Calu3 (cell line): ENCODE measurements around the gene PPP1R36. TPM values are rescaled to one million over a fixed set of nuclear protein-coding genes. Genes with fewer than 3 reads are reported as not detected.

Experiments
- Bru-seq: library from RNA; stranded (reverse); fragments of 400-500 nt; gene quantifications from one replicate; lab custom pipeline; 2021; lab: Mats Ljungman, UMichigan
- BruChase-seq, 2 experiments: library from RNA; stranded (reverse); fragments of 400-500 nt; gene quantifications; one replicate each; lab custom pipeline; 2021; lab: Mats Ljungman, UMichigan
- BruUV-seq: library from RNA; stranded (reverse); fragments of 400-500 nt; replicated peaks from 2 replicates; lab custom pipeline; 2021; lab: Mats Ljungman, UMichigan
- CTCF ChIA-PET: fragments of 300-600 bp; sonication (Branson Sonifier 250); formaldehyde crosslinking; loops from one replicate; lab custom pipeline; 2022; ENCODE audit warnings: antibody characterized with exemption; lab: Charles Lee
- DNase-seq: peaks from one replicate; pipeline ENCODE4 v3.0.0; 2022
- H3K27ac Mint-ChIP-seq: one replicate; pipeline ENCODE4 v1.8.0; 2022; ENCODE audit warnings: mixed read lengths; ENCODE audit not compliant: unreplicated experiment
- H3K27me3 Mint-ChIP-seq: one replicate; pipeline ENCODE4 v1.8.0; 2022; ENCODE audit warnings: mixed read lengths; ENCODE audit not compliant: unreplicated experiment
- H3K36me3 Mint-ChIP-seq: one replicate; pipeline ENCODE4 v1.8.0; 2022; ENCODE audit warnings: mild to moderate bottlenecking, moderate library complexity, mixed read lengths; ENCODE audit not compliant: insufficient read depth, unreplicated experiment
- H3K4me1 Mint-ChIP-seq: one replicate; pipeline ENCODE4 v1.8.0; 2022; ENCODE audit warnings: mild to moderate bottlenecking, low read depth, mixed read lengths; ENCODE audit not compliant: unreplicated experiment
- H3K4me3 Mint-ChIP-seq: one replicate; pipeline ENCODE4 v1.8.0; 2022; ENCODE audit warnings: mild to moderate bottlenecking, low read depth, moderate library complexity, mixed read lengths; ENCODE audit not compliant: unreplicated experiment
- H3K9me3 Mint-ChIP-seq: one replicate; pipeline ENCODE4 v1.8.0; 2022; ENCODE audit warnings: low read depth, mixed read lengths; ENCODE audit not compliant: unreplicated experiment
- CTCF ChIP-seq: fragments of 200-600 bp; IDR thresholded peaks from one replicate; pipeline ENCODE4 v1.8.0; 2022; ENCODE audit warnings: antibody characterized with exemption; ENCODE audit not compliant: unreplicated experiment
- intact Hi-C: fragments of 100-400 bp; cut with micrococcal nuclease; formaldehyde crosslinking; loops from one replicate; pipeline ENCODE4 v1.10.0; 2022; ENCODE audit not compliant: unreplicated experiment
- long read RNA-seq: library from polyadenylated mRNA; stranded (forward); transcript quantifications from one replicate; pipeline ENCODE4 v2.0.0, GENCODE V29; 2022
- total RNA-seq: library from RNA; stranded (reverse); gene quantifications from 2 replicates; pipeline ENCODE4 v1.2.3, GENCODE V29; 2022

PPP1R36 gene, protein sequence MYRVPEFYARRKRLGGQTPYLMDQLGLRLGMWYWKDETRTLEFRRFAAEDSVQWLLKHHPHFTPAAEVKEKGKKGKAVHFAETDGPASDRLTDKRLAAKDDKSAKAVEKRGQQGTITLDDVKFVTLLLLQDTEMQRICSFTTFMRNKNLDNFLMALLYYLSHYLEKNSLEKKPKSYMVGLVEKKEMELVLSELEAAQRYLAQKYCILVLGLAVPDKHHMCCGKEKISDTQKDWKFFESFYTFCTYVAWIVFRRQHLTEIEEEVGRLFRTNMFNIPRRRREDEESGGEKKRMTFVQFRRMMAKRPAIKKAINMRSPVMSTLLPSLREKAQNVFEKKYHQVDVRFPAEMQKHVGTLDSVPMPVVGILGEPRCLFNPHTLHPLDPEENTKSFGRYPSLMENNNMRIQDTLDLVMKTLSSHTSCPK
- total RNA-seq (0.40 TPM in 1 of 2 replicates, not detected in the other), Bru-seq, nascent RNA (percentile 18 among the genes with signal in this experiment), BruChase-seq, experiment 1, labeled RNA remaining after a 6-hour chase (percentile 19 among the genes with signal in this experiment), BruChase-seq, experiment 2, labeled RNA remaining after a 2-hour chase (percentile 21 among the genes with signal in this experiment)
- long read RNA-seq, result 0 reads

- no TSS peak for BruUV-seq
- Mint-ChIP-seq H3K9me3 (no peaks in the 10 kb centered on the region), H3K4me3 (peak within 1 kb of the TSS; percentile 52), H3K36me3 (no peaks in the 10 kb centered on the region), H3K27ac (no peak within 1 kb of the TSS), H3K27me3 (peaks cover 39% of the 10 kb centered on the region), H3K4me1 (no peaks in the 10 kb centered on the region)
- intact Hi-C loops, result loop anchor here (10.0 kb wide), 1 partner anchor 335 kb away; no protein-coding TSS in a partner anchor
- peak; percentile 38 for DNase-seq
- TF ChIP-seq CTCF, result no peak
- CTCF ChIA-PET, result interaction anchor here (0.7 to 1.1 kb wide), 2 partner anchors 39 to 40 kb away, joined by 3 read pairs; no protein-coding TSS in a partner anchor
Measured at GRCh38 chr14:64549791-64550620, at the start of gene PPP1R36. Gene PPP1R36 (plus strand): TSS chr14:64549961. CDS start chr14:64549998, 37 bp downstream.

- Mint-ChIP-seq H3K27me3 (no peaks in the 10 kb centered on the region), H3K27ac (no peak overlapping the region), H3K36me3 (peaks cover 40% of the 10 kb centered on the region), H3K4me1 (peaks cover 9% of the 10 kb centered on the region), H3K9me3 (no peaks in the 10 kb centered on the region), H3K4me3 (no peak overlapping the region)
- no peak for DNase-seq
- BruUV-seq, result no TSS peak
- intact Hi-C loops, result no loop called here
- CTCF ChIA-PET, result no interaction called here
- TF ChIP-seq CTCF, result no peak
Measured at GRCh38 chr14:64500088-64500487, 49.7 kb upstream of the PPP1R36 start.

- H3K9me3 Mint-ChIP-seq, result no peaks in the 10 kb centered on the region
- H3K4me3 Mint-ChIP-seq, result peak overlapping the region; percentile 82
- H3K27me3 Mint-ChIP-seq, result no peaks in the 10 kb centered on the region
- intact Hi-C loops, result no loop called here
- DNase-seq, result peak; percentile 38
- peaks cover 55% of the 10 kb centered on the region for H3K36me3 Mint-ChIP-seq
- H3K4me1 Mint-ChIP-seq, result peaks cover 9% of the 10 kb centered on the region
- BruUV-seq, result no TSS peak
- no peak for TF ChIP-seq CTCF
- H3K27ac Mint-ChIP-seq, result peak overlapping the region; percentile 99
- CTCF ChIA-PET, result interaction anchor here (0.6 to 0.7 kb wide), 2 partner anchors 131 to 710 kb away, joined by 4 read pairs; no protein-coding TSS in a partner anchor
Measured at GRCh38 chr14:64501411-64502171, 48.2 kb upstream of the PPP1R36 start.
